ENCODE data around the gene VWA8.

- TF ChIP-seq POLR2A (IDR thresholded peaks at IDR 0.05) (no peak), CTCF (IDR thresholded peaks at IDR 0.05) (no peak), POLR2AphosphoS5 (IDR thresholded peaks at IDR 0.05) (no peak), EP300 (IDR thresholded peaks at IDR 0.05) (no peak)
Measured at GRCh38 chr13:41802684-41803444, 158.0 kb downstream of the VWA8 start.
